Activated CD8-positive, alpha-beta T cell treated with anti-CD3 and anti-CD28 coated beads, Interleukin-2, amount 10 ng/mL, durations not matched to agents 7 days and 5 days (primary cell): ENCODE data around the gene FXYD5. TPM values are rescaled to one million over a fixed set of nuclear protein-coding genes. Genes with fewer than 3 reads are reported as not detected.
"Not testable (repeated sequence)": the region's sequence is repeated elsewhere in the genome, so short reads cannot be mapped to it uniquely, and the experiment has no call there.

Experiments
- ATAC-seq: fragments of 150-1000 bp; cut with Tn5 transposase; one replicate; pipeline ENCODE4 v1.10.0; 2021; ENCODE audit warnings: moderate library complexity
- CTCF ChIA-PET: fragments of 350-600 bp; sonication (Branson Sonifier 250); formaldehyde crosslinking; loops from one replicate; lab custom pipeline; 2021; ENCODE audit warnings: antibody characterized with exemption; lab: Charles Lee
- POLR2A ChIA-PET: fragments of 350-600 bp; sonication (Branson Sonifier 250); formaldehyde crosslinking; loops from one replicate; lab custom pipeline; 2021; ENCODE audit warnings: antibody characterized with exemption; lab: Charles Lee
- DNase-seq: peaks from one replicate; pipeline ENCODE4 v3.0.0-alpha.2; 2020
- H3K27ac Mint-ChIP-seq: one replicate; pipeline ENCODE4 v1.8.0; 2021; ENCODE audit warnings: mild to moderate bottlenecking, mixed read lengths
- H3K27me3 Mint-ChIP-seq: one replicate; pipeline ENCODE4 v1.8.0; 2021; ENCODE audit warnings: low read depth, mixed read lengths
- H3K36me3 Mint-ChIP-seq: one replicate; pipeline ENCODE4 v1.8.0; 2021; ENCODE audit warnings: low read depth, mixed read lengths
- H3K4me1 Mint-ChIP-seq: one replicate; pipeline ENCODE4 v1.8.0; 2021; ENCODE audit warnings: low read depth, mixed read lengths
- H3K4me3 Mint-ChIP-seq: one replicate; pipeline ENCODE4 v1.8.0; 2021; ENCODE audit warnings: mild to moderate bottlenecking, mixed read lengths
- H3K9me3 Mint-ChIP-seq: one replicate; pipeline ENCODE4 v1.8.0; 2022; ENCODE audit warnings: mixed read lengths; ENCODE audit not compliant: insufficient read depth
- total RNA-seq, 2 experiments: library from RNA; stranded (reverse); gene quantifications; one replicate each; pipeline ENCODE4 v1.2.3, GENCODE V29; 2021

Gene FXYD5
- total RNA-seq, 2 experiments from 2014 or later: 338 to 384 TPM

- peaks cover 8% of the 10 kb centered on the region for H3K27me3 Mint-ChIP-seq
- H3K9me3 Mint-ChIP-seq: no peaks in the 10 kb centered on the region
- DNase-seq: no peak
- no peak overlapping the region for H3K4me3 Mint-ChIP-seq
- H3K36me3 Mint-ChIP-seq: peaks cover 12% of the 10 kb centered on the region
- H3K4me1 Mint-ChIP-seq: peaks cover 22% of the 10 kb centered on the region
- no peak for ATAC-seq
- CTCF ChIA-PET: interaction anchor here (0.9 kb wide), 1 partner anchor 15 kb away, joined by 3 read pairs; no protein-coding TSS in a partner anchor
- POLR2A ChIA-PET: no interaction called here
- no peak overlapping the region for H3K27ac Mint-ChIP-seq
Observed at GRCh38 chr19:35150445-35150844, 4.1 kb upstream of the FXYD5 start.

GRCh38 chr19:35151273-35152065 lies 3.1 kb upstream of the FXYD5 start:
- H3K4me3 Mint-ChIP-seq: no peak overlapping the region
- H3K9me3 Mint-ChIP-seq: no peaks in the 10 kb centered on the region
- peaks cover 7% of the 10 kb centered on the region for H3K27me3 Mint-ChIP-seq
- POLR2A ChIA-PET: no interaction called here
- peaks cover 29% of the 10 kb centered on the region for H3K4me1 Mint-ChIP-seq
- CTCF ChIA-PET: interaction anchor here (1.0 to 3.8 kb wide), 2 partner anchors 9 to 107 kb away, joined by 3 to 67 read pairs; partner anchors contain the start of gene FXYD7
- no peak overlapping the region for H3K27ac Mint-ChIP-seq
- ATAC-seq: no peak
- DNase-seq: no peak
- H3K36me3 Mint-ChIP-seq: peaks cover 22% of the 10 kb centered on the region

- ATAC-seq, H3K9me3 Mint-ChIP-seq, DNase-seq, H3K27me3 Mint-ChIP-seq: not testable (repeated sequence)
- Mint-ChIP-seq H3K36me3 (peaks cover 39% of the 10 kb centered on the region), H3K27ac (peak overlapping the region; percentile 26), H3K4me1 (peaks cover 42% of the 10 kb centered on the region), H3K4me3 (peak overlapping the region; percentile 97)
- POLR2A ChIA-PET: interaction anchor here (1.5 to 2.2 kb wide), 5 partner anchors 14 to 116 kb away, joined by 5 to 18 read pairs (median 11); partner anchors contain the start of gene USF2
- CTCF ChIA-PET: interaction anchor here (1.0 to 3.8 kb wide), 10 partner anchors 8 to 333 kb away, joined by 3 to 67 read pairs (median 7); partner anchors contain the start of gene FXYD7
Observed at GRCh38 chr19:35153129-35153522, 1.4 kb upstream of the FXYD5 start.

GRCh38 chr19:35153701-35154524 lies 622 bp upstream of the FXYD5 start:
- ChIA-PET POLR2A (interaction anchor here (0.6 to 2.2 kb wide), 16 partner anchors 9 to 678 kb away, joined by 3 to 18 read pairs (median 4); partner anchors contain the start of gene USF2), CTCF (interaction anchor here (0.6 to 3.8 kb wide), 20 partner anchors 9 to 332 kb away, joined by 3 to 67 read pairs (median 6); partner anchors contain the start of genes FXYD7 and LGI4)
- H3K4me3 Mint-ChIP-seq: peak overlapping the region; percentile 97
- peak overlapping the region; percentile 96 for H3K27ac Mint-ChIP-seq
- DNase-seq (peak; percentile 78), ATAC-seq (peak; percentile 66)
- H3K4me1 Mint-ChIP-seq: peaks cover 45% of the 10 kb centered on the region
- peaks cover 47% of the 10 kb centered on the region for H3K36me3 Mint-ChIP-seq
- H3K27me3 Mint-ChIP-seq: peaks cover 7% of the 10 kb centered on the region
- H3K9me3 Mint-ChIP-seq: no peaks in the 10 kb centered on the region

- H3K36me3 Mint-ChIP-seq: peaks cover 61% of the 10 kb centered on the region
- H3K9me3 Mint-ChIP-seq: no peaks in the 10 kb centered on the region
- POLR2A ChIA-PET: interaction anchor here (1.2 to 2.2 kb wide), 2 partner anchors 12 to 83 kb away, joined by 3 to 18 read pairs; no protein-coding TSS in a partner anchor
- H3K27ac Mint-ChIP-seq: peak overlapping the region; percentile 96
- peaks cover 52% of the 10 kb centered on the region for H3K4me1 Mint-ChIP-seq
- peaks cover 7% of the 10 kb centered on the region for H3K27me3 Mint-ChIP-seq
- CTCF ChIA-PET: no interaction called here
- peak overlapping the region; percentile 97 for H3K4me3 Mint-ChIP-seq
- DNase-seq (peak; percentile 41), ATAC-seq (peak; percentile 44)
Observed at GRCh38 chr19:35155441-35155840, 906 bp downstream of the FXYD5 start.

- POLR2A ChIA-PET: interaction anchor here (0.6 kb wide), 1 partner anchor 56 kb away, joined by 4 read pairs; no protein-coding TSS in a partner anchor
- peak overlapping the region; percentile 97 for H3K4me3 Mint-ChIP-seq
- DNase-seq: no peak
- H3K27me3 Mint-ChIP-seq: peaks cover 7% of the 10 kb centered on the region
- H3K36me3 Mint-ChIP-seq: peaks cover 68% of the 10 kb centered on the region
- ATAC-seq: no peak
- peak overlapping the region; percentile 96 for H3K27ac Mint-ChIP-seq
- CTCF ChIA-PET: interaction anchor here (0.9 kb wide), 1 partner anchor 15 kb away, joined by 3 read pairs; no protein-coding TSS in a partner anchor
- peaks cover 51% of the 10 kb centered on the region for H3K4me1 Mint-ChIP-seq
- H3K9me3 Mint-ChIP-seq: peaks cover under 1% of the 10 kb centered on the region
Observed at GRCh38 chr19:35155981-35156672, 1.6 kb downstream of the FXYD5 start.

GRCh38 chr19:35156673-35157014 lies 2.1 kb downstream of the FXYD5 start:
- Mint-ChIP-seq H3K4me3 (peak overlapping the region; percentile 97), H3K9me3 (peaks cover 4% of the 10 kb centered on the region), H3K36me3 (peaks cover 73% of the 10 kb centered on the region), H3K27ac (peak overlapping the region; percentile 96), H3K4me1 (peaks cover 51% of the 10 kb centered on the region), H3K27me3 (peaks cover 5% of the 10 kb centered on the region)
- CTCF ChIA-PET: interaction anchor here (0.9 kb wide), 1 partner anchor 15 kb away, joined by 3 read pairs; no protein-coding TSS in a partner anchor
- DNase-seq (no peak), ATAC-seq (no peak)
- POLR2A ChIA-PET: interaction anchor here (0.6 kb wide), 1 partner anchor 55 kb away, joined by 4 read pairs; no protein-coding TSS in a partner anchor

- Mint-ChIP-seq H3K27me3 (peaks cover 2% of the 10 kb centered on the region), H3K4me3 (peak overlapping the region; percentile 36), H3K27ac (peak overlapping the region; percentile 96), H3K4me1 (peaks cover 51% of the 10 kb centered on the region), H3K36me3 (peaks cover 81% of the 10 kb centered on the region), H3K9me3 (peaks cover 9% of the 10 kb centered on the region)
- ATAC-seq: no peak
- POLR2A ChIA-PET: interaction anchor here (0.9 kb wide), 1 partner anchor 22 kb away, joined by 3 read pairs; no protein-coding TSS in a partner anchor
- no peak for DNase-seq
- CTCF ChIA-PET: no interaction called here
Observed at GRCh38 chr19:35157431-35157830, 2.9 kb downstream of the FXYD5 start.

- Mint-ChIP-seq H3K4me1 (peaks cover 42% of the 10 kb centered on the region), H3K4me3 (no peak overlapping the region), H3K9me3 (peaks cover 18% of the 10 kb centered on the region), H3K36me3 (peaks cover 99% of the 10 kb centered on the region), H3K27me3 (no peaks in the 10 kb centered on the region), H3K27ac (no peak overlapping the region)
- POLR2A ChIA-PET: interaction anchor here (0.8 kb wide), 1 partner anchor 46 kb away, joined by 3 read pairs; no protein-coding TSS in a partner anchor
- no peak for DNase-seq
- CTCF ChIA-PET: interaction anchor here (1.4 kb wide), 1 partner anchor 18 kb away, joined by 3 read pairs; no protein-coding TSS in a partner anchor
- no peak for ATAC-seq
Observed at GRCh38 chr19:35159606-35160005, 5.1 kb downstream of the FXYD5 start.

- Mint-ChIP-seq H3K27me3 (no peaks in the 10 kb centered on the region), H3K36me3 (peaks cover 99% of the 10 kb centered on the region), H3K4me3 (no peak overlapping the region), H3K4me1 (peaks cover 45% of the 10 kb centered on the region), H3K27ac (peak overlapping the region; percentile 19), H3K9me3 (peaks cover 24% of the 10 kb centered on the region)
- ATAC-seq (no peak), DNase-seq (no peak)
- ChIA-PET CTCF (interaction anchor here (0.9 to 1.2 kb wide), 2 partner anchors 12 to 20 kb away, joined by 3 to 4 read pairs; no protein-coding TSS in a partner anchor), POLR2A (interaction anchor here (1.1 to 1.2 kb wide), 2 partner anchors 9 to 42 kb away, joined by 3 read pairs; no protein-coding TSS in a partner anchor)
Observed at GRCh38 chr19:35160629-35161433, 6.3 kb downstream of the FXYD5 start.
